ENCODE measurements around the gene TMEM150C.

GRCh38 chr4:82437285-82438005 is 124.3 kb downstream of the TMEM150C start:
- TF ChIP-seq, protein P1, sequence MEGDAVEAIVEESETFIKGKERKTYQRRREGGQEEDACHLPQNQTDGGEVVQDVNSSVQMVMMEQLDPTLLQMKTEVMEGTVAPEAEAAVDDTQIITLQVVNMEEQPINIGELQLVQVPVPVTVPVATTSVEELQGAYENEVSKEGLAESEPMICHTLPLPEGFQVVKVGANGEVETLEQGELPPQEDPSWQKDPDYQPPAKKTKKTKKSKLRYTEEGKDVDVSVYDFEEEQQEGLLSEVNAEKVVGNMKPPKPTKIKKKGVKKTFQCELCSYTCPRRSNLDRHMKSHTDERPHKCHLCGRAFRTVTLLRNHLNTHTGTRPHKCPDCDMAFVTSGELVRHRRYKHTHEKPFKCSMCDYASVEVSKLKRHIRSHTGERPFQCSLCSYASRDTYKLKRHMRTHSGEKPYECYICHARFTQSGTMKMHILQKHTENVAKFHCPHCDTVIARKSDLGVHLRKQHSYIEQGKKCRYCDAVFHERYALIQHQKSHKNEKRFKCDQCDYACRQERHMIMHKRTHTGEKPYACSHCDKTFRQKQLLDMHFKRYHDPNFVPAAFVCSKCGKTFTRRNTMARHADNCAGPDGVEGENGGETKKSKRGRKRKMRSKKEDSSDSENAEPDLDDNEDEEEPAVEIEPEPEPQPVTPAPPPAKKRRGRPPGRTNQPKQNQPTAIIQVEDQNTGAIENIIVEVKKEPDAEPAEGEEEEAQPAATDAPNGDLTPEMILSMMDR (IDR thresholded peaks at IDR 0.05; ENCODE audit: insufficient read depth, low read length, poor library complexity, severe bottlenecking), result no peak
- TF ChIP-seq EZH2phosphoT487 (conservative IDR thresholded peaks at IDR 0.05; ENCODE audit: low read length), result no peak

Measured in SU-DHL-6 (cell line).